Esophagus muscularis mucosa (tissue), 4 donors: ENCODE measurements around the gene ASL. TPM values are rescaled to one million over a fixed set of nuclear protein-coding genes. Genes with fewer than 3 reads are reported as not detected.
A peak's percentile ranks its signal among the peaks of the same experiment; 100 is the strongest.

Source experiments
- DNase-seq: peaks from one replicate; pipeline ENCODE4 v3.0.0-alpha.2; 2017; ENCODE audit errors: extremely low spot score
- H3K27ac ChIP-seq, 4 donors: fragments of 200-600 bp; sonication (generic); replicated peaks in 1 of 4; 1 replicate in 3 of 4; 2 replicates in 1 of 4; pipeline ENCODE4 v1.5.1; 2016 to 2019; ENCODE audit warnings: mild to moderate bottlenecking in 1 of 4
- H3K27me3 ChIP-seq, 4 donors: fragments of 200-600 bp; sonication (generic); one replicate each; pipeline versions ENCODE4 v1.5.1 to v1.6.0; 2016 to 2019
- H3K36me3 ChIP-seq, 4 donors: fragments of 200-600 bp; sonication (generic); one replicate each; pipeline ENCODE4 v1.5.1; 2016 to 2019
- H3K4me1 ChIP-seq, 4 donors: fragments of 200-600 bp; sonication (generic); one replicate each; pipeline ENCODE4 v1.5.1; 2016 to 2019
- H3K4me3 ChIP-seq, 4 donors: fragments of 200-600 bp; sonication (generic); 1 replicate in 2 of 4; 2 replicates in 2 of 4; pipeline ENCODE4 v1.5.1; 2016 to 2019; ENCODE audit warnings: mild to moderate bottlenecking in 4 of 4, moderate library complexity in 1 of 4
- H3K9me3 ChIP-seq, 4 donors: fragments of 200-600 bp; sonication (generic); 1 replicate in 3 of 4; 2 replicates in 1 of 4; pipeline ENCODE4 v1.5.1; 2016 to 2019
- CTCF ChIP-seq, 3 experiments: fragments of 200-600 bp in 2 of 3; fragments of 450-650 bp in 1 of 3; sonication (generic) in 2 of 3; IDR thresholded peaks; one replicate each; pipeline ENCODE4 v1.5.1; 2017 to 2019; ENCODE audit warnings: antibody characterized with exemption in 3 of 3, mild to moderate bottlenecking in 2 of 3, moderate library complexity in 1 of 3
- EP300 ChIP-seq: sonication (generic); formaldehyde crosslinking; IDR thresholded peaks from one replicate; pipeline ENCODE4 v1.6.1; 2017; ENCODE audit warnings: antibody characterized with exemption
- POLR2A ChIP-seq: fragments of 450-650 bp; IDR thresholded peaks from one replicate; pipeline ENCODE4 v1.6.1; 2017; ENCODE audit warnings: antibody characterized with exemption, moderate library complexity, mild to moderate bottlenecking, low read depth
- POLR2AphosphoS5 ChIP-seq, 2 donors: sonication (generic); formaldehyde crosslinking; IDR thresholded peaks; one replicate each; pipeline ENCODE4 v1.6.1; 2017; ENCODE audit warnings: antibody characterized with exemption in 2 of 2
- WGBS: methylation state at CpG from one replicate; pipeline ENCODE4 v1.1.5; 2018; 5-methylcytosine and 5-hydroxymethylcytosine counted together
- intact Hi-C: fragments of 100-400 bp; cut with DNase I; formaldehyde crosslinking; loops from one replicate; pipeline ENCODE4 v1.15.1; 2023
- total RNA-seq, 4 donors: library from RNA; depleted of rRNA; stranded (reverse); fragments of >200 nt; gene quantifications; one replicate each; pipeline versions ENCODE4 v1.1.0 to v1.2.1, GENCODE V29; 2016

The ASL gene
- total RNA-seq, 4 donors from 2014 or later, result 10.4 to 24.2 (median 18.8) TPM

GRCh38 chr7:66076462-66077329, 1.1 kb downstream of the ASL start:
- TF ChIP-seq EP300 (no peak), POLR2A (no peak), CTCF (IDR thresholded peaks at IDR 0.05) (no peak), POLR2AphosphoS5 (IDR thresholded peaks at IDR 0.05) (no peak)
- 76% methylated on average over 9 of the region's 11 CpGs for WGBS
- Histone ChIP-seq H3K9me3 (no peaks in the 10 kb centered on the region), H3K4me3 (peak overlapping the region; percentile 67 to 97 (median 88)), H3K4me1 (peaks cover 15 to 25% (median 21%) of the 10 kb centered on the region in 4 donors), H3K27me3 (no peaks in the 10 kb centered on the region), H3K36me3 (peaks cover 0 to 28% (median 8%) of the 10 kb centered on the region in 4 donors), H3K27ac (peak overlapping the region in 2 of 4 donors; percentile 68 to 76)
- DNase-seq, result no peak
- intact Hi-C loops, result no loop called here

- peaks cover 15 to 25% (median 21%) of the 10 kb centered on the region in 4 donors for H3K4me1 ChIP-seq
- intact Hi-C loops, result no loop called here
- no peaks in the 10 kb centered on the region for H3K9me3 ChIP-seq
- no peaks in the 10 kb centered on the region for H3K27me3 ChIP-seq
- H3K36me3 ChIP-seq, result peaks cover 0 to 41% (median 19%) of the 10 kb centered on the region in 4 donors
- no CpG with 5 or more reads among the region's 5 CpGs for WGBS
- no peak overlapping the region for H3K4me3 ChIP-seq
- no peak overlapping the region for H3K27ac ChIP-seq
- TF ChIP-seq POLR2A (no peak), CTCF (IDR thresholded peaks at IDR 0.05) (no peak), POLR2AphosphoS5 (IDR thresholded peaks at IDR 0.05) (no peak), EP300 (no peak)
- no peak for DNase-seq
These were observed 2.4 kb downstream of the ASL start for GRCh38 chr7:66078067-66078466.

GRCh38 chr7:66082083-66082482, 6.5 kb downstream of the ASL start:
- Histone ChIP-seq H3K27ac (no peak overlapping the region), H3K4me1 (peaks cover 5 to 7% (median 6%) of the 10 kb centered on the region in 4 donors), H3K4me3 (no peak overlapping the region), H3K9me3 (no peaks in the 10 kb centered on the region), H3K36me3 (peaks cover 10 to 82% (median 48%) of the 10 kb centered on the region in 4 donors), H3K27me3 (no peaks in the 10 kb centered on the region)
- 100% methylated on average over 6 of the region's 6 CpGs for WGBS
- DNase-seq, result no peak
- intact Hi-C loops, result no loop called here
- TF ChIP-seq EP300 (no peak), CTCF (IDR thresholded peaks at IDR 0.05) (no peak), POLR2A (no peak), POLR2AphosphoS5 (IDR thresholded peaks at IDR 0.05) (no peak)

- H3K36me3 ChIP-seq, result peaks cover 10 to 88% (median 51%) of the 10 kb centered on the region in 4 donors
- H3K4me3 ChIP-seq, result no peak overlapping the region
- DNase-seq, result no peak
- H3K9me3 ChIP-seq, result no peaks in the 10 kb centered on the region
- no peak overlapping the region for H3K27ac ChIP-seq
- intact Hi-C loops, result no loop called here
- WGBS, result 95% methylated on average over 9 of the region's 16 CpGs
- H3K4me1 ChIP-seq, result peaks cover 0 to under 1% (median 0%) of the 10 kb centered on the region in 4 donors
- TF ChIP-seq EP300, result no peak
- TF ChIP-seq CTCF (IDR thresholded peaks at IDR 0.05), result no peak
- TF ChIP-seq POLR2AphosphoS5 (IDR thresholded peaks at IDR 0.05), result no peak
- no peak for TF ChIP-seq POLR2A
- H3K27me3 ChIP-seq, result no peaks in the 10 kb centered on the region
These were observed 7.3 kb downstream of the ASL start for GRCh38 chr7:66082886-66083415.
